Heart right ventricle (tissue), 16 donors: ENCODE data around the gene GBP1. TPM values are rescaled to one million over a fixed set of nuclear protein-coding genes. Genes with fewer than 3 reads are reported as not detected.

ENCODE experiments used
- ATAC-seq, 8 donors: fragments of 200-7000 bp; cut with Tn5 transposase; one replicate each; pipeline ENCODE4 v1.9.1; 2020; ENCODE audit warnings: mild to moderate bottlenecking in 8 of 8, moderate library complexity in 8 of 8, moderate number of reproducible peaks in 1 of 8
- DNase-seq, 2 donors: peaks; one replicate each; pipeline ENCODE4 v3.0.0-alpha.2; 2020
- H3K27ac ChIP-seq, 10 donors: fragments of 200-600 bp; sonication (generic) in 2 of 10; one replicate each; pipeline versions ENCODE4 v1.5.0 to v1.8.0; 2020 to 2022; ENCODE audit warnings: mild to moderate bottlenecking in 3 of 10
- H3K27me3 ChIP-seq, 7 donors: fragments of 200-600 bp; one replicate each; pipeline ENCODE4 v1.8.0; 2021 to 2022; ENCODE audit warnings: mild to moderate bottlenecking in 2 of 7
- H3K36me3 ChIP-seq, 9 donors: fragments of 200-600 bp; sonication (generic) in 1 of 9; one replicate each; pipeline versions ENCODE4 v1.5.0 to v1.8.0; 2020 to 2022; ENCODE audit warnings: mild to moderate bottlenecking in 2 of 9
- H3K4me1 ChIP-seq, 9 donors: fragments of 200-600 bp; sonication (generic) in 1 of 9; one replicate each; pipeline versions ENCODE4 v1.5.0 to v1.8.0; 2020 to 2022; ENCODE audit warnings: mild to moderate bottlenecking in 4 of 9
- H3K4me3 ChIP-seq, 10 donors: fragments of 200-600 bp; sonication (generic) in 2 of 10; one replicate each; pipeline versions ENCODE4 v1.5.0 to v1.8.0; 2020 to 2022; ENCODE audit warnings: mild to moderate bottlenecking in 7 of 10, moderate library complexity in 2 of 10
- H3K9me3 ChIP-seq, 11 donors: fragments of 200-600 bp in 10 of 11; sonication (generic) in 2 of 11; one replicate each; pipeline versions ENCODE4 v1.5.0 to v1.8.0; 2013 to 2022; ENCODE audit warnings: mild to moderate bottlenecking in 2 of 11, control low read depth in 1 of 11, moderate library complexity in 1 of 11
- WGBS, 2 donors: extraction: QIAGEN DNeasy Blood & Tissue Kit; methylation state at CpG; one replicate each; pipeline ENCODE4 v1.1.7; 2013; ENCODE audit warnings: inconsistent platforms in 1 of 2; 5-methylcytosine and 5-hydroxymethylcytosine counted together
- intact Hi-C, 10 donors: fragments of 100-400 bp; cut with DNase I; formaldehyde crosslinking; loops; one replicate each; pipeline versions ENCODE4 v1.11.1 to v1.14.2; 2022
- polyA plus RNA-seq, 2 donors: library from polyadenylated mRNA; stranded (reverse); fragments of 200-250 nt; gene quantifications; one replicate each; pipeline ENCODE4 v1.2.3, GENCODE V29; 2013
- total RNA-seq, 10 donors: library from RNA; stranded (reverse); fragmentation: NEBNext Ultra II Directional in 3 of 10; extraction: Animal tissue kit (Norgen Biotek cat#: 25700) in 3 of 10; gene quantifications; one replicate each; pipeline versions ENCODE4 v1.2.1 to v1.2.4, GENCODE V29; 2021 to 2023
- TF ChIP-seq, protein P1 (sequence below), 9 donors: fragments of 200-600 bp; sonication (generic) in 2 of 9; IDR thresholded peaks; one replicate each; pipeline versions ENCODE4 v1.5.0 to v1.8.0; 2021 to 2022; ENCODE audit warnings: antibody characterized with exemption in 9 of 9, mild to moderate bottlenecking in 5 of 9, moderate library complexity in 1 of 9
- donor health status: Arrhythmogenic right ventricular cardiomyopathy.
- donor health status: ischemic (EF 13 %, LVEDD 7.1; RV severe dilation, severe dysfunction).
- donor health status: healthy with polysubstance abuse.
- donor health status: DM: no; HTN: yes; CAD: no.
- donor health status: DM: no; HTN: no; CAD: no.
- donor health status: ischemic (EF 25% LVEDD 6.9; RV normal size, moderate dysfunction).
- donor health status: ischemic (EF 25% LVEDD 5.7; RV mildly dilated, moderate dysfunction).
- donor health status: healthy.
- donor health status: DM: yes; HTN: yes; CAD: no.
- donor health status: Ischemic cardiomyopathy.
- donor health status: ischemic (EF 35%, LVEDD 5.7; RV mildly dilated, moderate dysfunction).
- donor health status: nonischemic (EF 11% LVEDD 7.7; RV severe dilation, severe dysfunction).
- donor health status: DM: yes; HTN: yes; CAD: no.
- donor health status: PGD.
- donor health status: ischemic (EF 29% LVEDD 5.4; RV normal size, mild dysfunction).
- donor health status: nonischemic (EF 23%, LVEDD 6.1; RV moderate dilation, normal function).

The GBP1 gene
- total and polyA plus RNA-seq, 12 donors, result 4.1 to 119 (median 9.0) TPM

DNA sequence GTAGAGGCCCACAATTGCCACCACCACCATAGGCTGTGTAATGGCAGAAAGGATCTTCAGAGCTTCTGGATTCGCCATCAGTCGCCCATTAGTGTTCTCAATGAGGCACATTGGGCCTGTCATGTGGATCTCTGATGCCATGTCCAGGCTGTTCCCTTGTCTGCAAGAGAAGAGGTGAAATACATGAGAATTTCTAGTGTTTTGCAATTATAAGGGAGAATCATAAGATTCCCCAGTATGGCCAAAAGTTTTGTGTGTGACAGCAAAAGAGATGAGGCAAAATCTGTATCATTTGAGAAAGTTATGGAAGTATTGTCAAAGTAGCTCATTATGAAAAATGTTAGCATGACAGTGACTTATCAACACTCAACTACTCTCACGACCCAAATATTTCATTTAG lies 1.9 kb downstream of the GBP1 start:
- intact Hi-C loops, result loop anchor here in 2 of 10 donors (5.0 kb wide), 1 partner anchor 41 kb away; the partner anchor contains the start of gene GBP3 (in 2 of the 2)
- peak overlapping the region in 8 of 10 donors; percentile 3 to 70 (median 60) for H3K4me3 ChIP-seq
- DNase-seq (no peak), ATAC-seq (no peak)
- WGBS, 2 donors, result 87 to 91% methylated on average over 3 of the region's 3 CpGs
- TF ChIP-seq, protein P1, sequence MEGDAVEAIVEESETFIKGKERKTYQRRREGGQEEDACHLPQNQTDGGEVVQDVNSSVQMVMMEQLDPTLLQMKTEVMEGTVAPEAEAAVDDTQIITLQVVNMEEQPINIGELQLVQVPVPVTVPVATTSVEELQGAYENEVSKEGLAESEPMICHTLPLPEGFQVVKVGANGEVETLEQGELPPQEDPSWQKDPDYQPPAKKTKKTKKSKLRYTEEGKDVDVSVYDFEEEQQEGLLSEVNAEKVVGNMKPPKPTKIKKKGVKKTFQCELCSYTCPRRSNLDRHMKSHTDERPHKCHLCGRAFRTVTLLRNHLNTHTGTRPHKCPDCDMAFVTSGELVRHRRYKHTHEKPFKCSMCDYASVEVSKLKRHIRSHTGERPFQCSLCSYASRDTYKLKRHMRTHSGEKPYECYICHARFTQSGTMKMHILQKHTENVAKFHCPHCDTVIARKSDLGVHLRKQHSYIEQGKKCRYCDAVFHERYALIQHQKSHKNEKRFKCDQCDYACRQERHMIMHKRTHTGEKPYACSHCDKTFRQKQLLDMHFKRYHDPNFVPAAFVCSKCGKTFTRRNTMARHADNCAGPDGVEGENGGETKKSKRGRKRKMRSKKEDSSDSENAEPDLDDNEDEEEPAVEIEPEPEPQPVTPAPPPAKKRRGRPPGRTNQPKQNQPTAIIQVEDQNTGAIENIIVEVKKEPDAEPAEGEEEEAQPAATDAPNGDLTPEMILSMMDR (IDR thresholded peaks at IDR 0.05), result no peak
- H3K27ac ChIP-seq, result peak overlapping the region in 2 of 10 donors; percentile 7 to 92
- peaks cover 2 to 47% (median 19%) of the 10 kb centered on the region in 9 donors for H3K4me1 ChIP-seq
- H3K36me3 ChIP-seq, result peaks cover 0 to 48% (median 16%) of the 10 kb centered on the region in 9 donors
- H3K27me3 ChIP-seq, result no peaks in the 10 kb centered on the region
- H3K9me3 ChIP-seq, result no peaks in the 10 kb centered on the region

DNA sequence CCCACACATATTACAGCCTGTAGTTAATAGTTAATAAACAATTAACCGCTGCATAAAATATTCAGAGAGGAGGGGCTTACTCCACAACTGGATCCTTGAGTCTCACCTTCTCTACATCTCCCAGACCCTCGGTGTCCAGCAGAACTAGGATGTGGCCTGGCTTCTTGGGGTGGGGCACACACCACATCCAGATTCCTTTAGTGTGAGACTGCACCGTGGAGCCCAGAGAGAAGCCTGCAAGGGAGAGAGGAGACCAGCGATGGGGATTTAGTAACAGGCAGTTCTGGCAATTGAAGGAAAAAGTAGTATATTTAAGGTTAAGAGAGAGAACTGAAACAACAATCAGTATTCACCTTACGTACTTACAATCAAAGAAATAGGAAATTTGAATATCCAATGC lies 4.9 kb downstream of the GBP1 start:
- DNase-seq (no peak), ATAC-seq (no peak)
- Histone ChIP-seq H3K4me3 (peak overlapping the region in 1 of 10 donors; percentile 4), H3K36me3 (peaks cover 0 to 78% (median 34%) of the 10 kb centered on the region in 9 donors), H3K4me1 (peaks cover 2 to 40% (median 14%) of the 10 kb centered on the region in 9 donors), H3K9me3 (no peaks in the 10 kb centered on the region), H3K27me3 (no peaks in the 10 kb centered on the region), H3K27ac (no peak overlapping the region)
- WGBS, 2 donors, result 79 to 86% methylated on average over 5 of the region's 5 CpGs
- intact Hi-C loops, result loop anchor here in 2 of 10 donors (5.0 kb wide), 1 partner anchor 38 kb away; the partner anchor contains the start of gene GBP3 (in 2 of the 2)
- TF ChIP-seq, protein P1 (IDR thresholded peaks at IDR 0.05), result no peak

DNA sequence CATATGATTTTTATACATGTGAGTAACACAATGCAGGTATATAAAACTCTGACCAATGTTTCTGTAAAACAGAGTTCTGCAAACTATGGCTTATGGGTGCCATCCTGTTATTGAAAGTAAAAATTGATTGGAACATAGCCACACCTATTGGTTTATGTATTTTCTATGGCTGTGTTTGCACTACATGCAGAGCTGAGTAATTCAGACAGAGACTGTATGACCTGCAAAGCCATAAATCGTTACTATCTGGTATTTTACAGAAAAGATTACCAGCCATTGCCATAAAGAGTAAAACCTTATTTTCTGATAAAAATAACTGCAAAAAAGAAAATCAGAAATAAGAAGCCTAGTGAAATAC lies 13.1 kb downstream of the GBP1 start:
- TF ChIP-seq, protein P1 (IDR thresholded peaks at IDR 0.05), result no peak
- Histone ChIP-seq H3K27me3 (no peaks in the 10 kb centered on the region), H3K27ac (no peak overlapping the region), H3K9me3 (no peaks in the 10 kb centered on the region), H3K36me3 (peaks cover 0 to 83% (median 40%) of the 10 kb centered on the region in 9 donors), H3K4me3 (no peak overlapping the region), H3K4me1 (peaks cover 0 to 3% (median 0%) of the 10 kb centered on the region in 9 donors)
- intact Hi-C loops, result no loop called here
- no peak for DNase-seq
- ATAC-seq, result no peak
- 83 to 88% methylated on average over 1 of the region's 1 CpG for WGBS, 2 donors

DNA sequence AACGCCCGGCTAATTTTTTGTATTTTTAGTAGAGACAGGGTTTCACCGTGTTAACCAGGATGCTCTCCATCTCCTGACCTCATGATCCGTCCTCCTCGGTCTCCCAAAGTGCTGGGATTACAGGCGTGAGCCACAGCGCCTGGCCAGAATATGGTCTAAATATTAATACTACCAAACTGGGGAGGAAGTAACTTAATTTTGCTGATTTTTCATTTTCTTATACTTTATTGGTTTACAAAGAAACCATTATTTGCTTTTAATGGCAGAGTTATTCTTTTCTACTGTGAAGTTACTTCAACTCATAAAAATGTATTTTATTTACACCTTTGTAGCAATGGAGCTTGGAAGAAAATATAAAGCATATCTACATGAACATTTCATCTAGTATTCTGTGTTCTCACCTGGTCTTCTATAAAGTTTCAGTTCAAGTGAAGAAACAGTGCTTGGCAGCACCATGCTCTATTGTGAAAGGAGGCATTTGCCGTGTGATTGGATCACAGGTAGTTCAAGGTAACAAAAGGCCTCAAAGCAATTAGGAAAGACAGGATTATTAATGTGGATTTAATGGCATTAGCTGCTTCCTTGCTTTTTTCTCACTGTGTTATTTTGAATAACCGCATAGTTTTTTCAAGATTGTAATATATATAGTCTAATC lies 13.6 kb downstream of the GBP1 start:
- Histone ChIP-seq H3K27ac (no peak overlapping the region), H3K4me3 (no peak overlapping the region), H3K9me3 (no peaks in the 10 kb centered on the region), H3K4me1 (peaks cover 0 to 3% (median 0%) of the 10 kb centered on the region in 9 donors), H3K27me3 (no peaks in the 10 kb centered on the region), H3K36me3 (peaks cover 0 to 78% (median 38%) of the 10 kb centered on the region in 9 donors)
- TF ChIP-seq, protein P1 (IDR thresholded peaks at IDR 0.05), result no peak
- intact Hi-C loops, result no loop called here
- ATAC-seq (no peak), DNase-seq (no peak)
- WGBS, 2 donors, result 92% methylated on average over 9 of the region's 9 CpGs
